Inflammatory macrophage treated with lipopolysaccharide for 1 hour (primary cell): ENCODE measurements around the gene ZFP36.
A peak's percentile ranks its signal among the peaks of the same experiment; 100 is the strongest.
"Not testable (repeated sequence)": the region's sequence is repeated elsewhere in the genome, so short reads cannot be mapped to it uniquely, and the experiment has no call there.

Experiments used
- DNase-seq, 2 donors: peaks; one replicate each; pipeline ENCODE4 v3.0.0-alpha.2; 2020 to 2022

The ZFP36 gene

DNA sequence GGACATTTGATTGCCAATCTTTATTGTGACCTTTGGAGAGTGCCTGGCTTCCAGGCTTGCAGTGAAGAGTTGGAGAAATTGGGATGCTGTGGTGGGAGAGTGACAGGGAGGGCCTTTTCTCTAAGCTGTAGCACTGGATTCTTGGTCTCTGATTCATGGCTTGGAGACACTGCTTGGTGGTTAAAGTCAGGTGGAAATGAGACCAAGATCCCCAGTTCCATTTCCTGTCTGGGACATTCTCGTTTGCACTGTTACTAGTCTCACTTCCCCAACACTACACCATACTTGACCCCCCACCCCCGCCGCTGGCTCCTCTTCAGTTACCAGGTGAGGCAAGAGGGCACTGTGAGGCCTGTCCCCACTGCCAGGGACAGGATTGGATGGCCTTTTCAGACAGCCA is 41.6 kb downstream of the ZFP36 start:
- DNase-seq: peak; percentile 29 to 53

GRCh38 chr19:39449116-39449797 is 42.6 kb downstream of the ZFP36 start:
- DNase-seq: no peak

DNA sequence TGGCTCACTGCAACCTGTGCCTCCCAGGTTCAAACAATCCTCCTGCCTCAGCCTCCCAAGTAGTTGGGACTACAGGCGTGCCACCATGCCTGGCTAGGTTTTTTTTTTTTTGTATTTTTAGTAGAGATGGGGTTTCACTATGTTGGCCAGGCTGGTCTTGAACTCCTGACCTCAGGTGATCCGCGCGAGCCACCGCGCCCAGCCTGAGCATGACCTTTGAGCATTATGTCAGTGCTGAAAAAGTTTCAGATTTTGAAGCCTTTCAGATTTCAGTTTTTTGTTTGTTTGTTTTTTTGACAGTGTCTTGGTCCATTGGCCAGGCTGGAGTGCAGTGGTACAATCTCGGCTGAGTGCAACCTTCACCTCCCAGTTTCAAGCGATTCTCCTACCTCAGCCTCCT is 44.6 kb downstream of the ZFP36 start:
- DNase-seq: not testable (repeated sequence)
